ENCODE measurements around the gene CD300H.

Gene CD300H

GRCh38 chr17:74543406-74543805 lies 23.9 kb downstream of the CD300H start:
- no peak overlapping the region for H3K9ac ChIP-seq (ENCODE audit: low read depth in 1 of 2, low read length in 2 of 2)
- H3K27ac ChIP-seq (ENCODE audit: low read depth, low read length) = no peak overlapping the region
- peaks cover 0 to 5% of the 10 kb centered on the region in 2 donors for H3K27me3 ChIP-seq (ENCODE audit: control insufficient read depth in 1 of 2, insufficient read depth in 2 of 2, low read length in 2 of 2)
- no peaks in the 10 kb centered on the region for H3K4me1 ChIP-seq (ENCODE audit: control insufficient read depth in 1 of 2, insufficient read depth in 2 of 2, low read length in 2 of 2)
- H3K36me3 ChIP-seq (ENCODE audit: control insufficient read depth in 1 of 2, insufficient read depth in 2 of 2, low read length in 2 of 2) = no peaks in the 10 kb centered on the region
- no peaks in the 10 kb centered on the region for H3K9me3 ChIP-seq (ENCODE audit: control insufficient read depth in 1 of 2, low read length in 2 of 2)
- no peak overlapping the region for H3K4me3 ChIP-seq (ENCODE audit: low read depth in 1 of 2, low read length in 2 of 2)

GRCh38 chr17:74542727-74543383 lies 24.5 kb downstream of the CD300H start:
- no peaks in the 10 kb centered on the region for H3K9me3 ChIP-seq (ENCODE audit: control insufficient read depth in 1 of 2, low read length in 2 of 2)
- no peaks in the 10 kb centered on the region for H3K4me1 ChIP-seq (ENCODE audit: control insufficient read depth in 1 of 2, insufficient read depth in 2 of 2, low read length in 2 of 2)
- no peak overlapping the region for H3K9ac ChIP-seq (ENCODE audit: low read depth in 1 of 2, low read length in 2 of 2)
- no peaks in the 10 kb centered on the region for H3K36me3 ChIP-seq (ENCODE audit: control insufficient read depth in 1 of 2, insufficient read depth in 2 of 2, low read length in 2 of 2)
- H3K4me3 ChIP-seq (ENCODE audit: low read depth in 1 of 2, low read length in 2 of 2) = no peak overlapping the region
- H3K27me3 ChIP-seq (ENCODE audit: control insufficient read depth in 1 of 2, insufficient read depth in 2 of 2, low read length in 2 of 2) = peaks cover 0 to 5% of the 10 kb centered on the region in 2 donors
- no peak overlapping the region for H3K27ac ChIP-seq (ENCODE audit: low read depth, low read length)

GRCh38 chr17:74542166-74542565 lies 25.1 kb downstream of the CD300H start:
- Histone ChIP-seq H3K9me3 (ENCODE audit: control insufficient read depth in 1 of 2, low read length in 2 of 2) (no peaks in the 10 kb centered on the region), H3K36me3 (ENCODE audit: control insufficient read depth in 1 of 2, insufficient read depth in 2 of 2, low read length in 2 of 2) (no peaks in the 10 kb centered on the region), H3K4me3 (ENCODE audit: low read depth in 1 of 2, low read length in 2 of 2) (no peak overlapping the region), H3K27me3 (ENCODE audit: control insufficient read depth in 1 of 2, insufficient read depth in 2 of 2, low read length in 2 of 2) (peaks cover 0 to 5% of the 10 kb centered on the region in 2 donors), H3K27ac (ENCODE audit: low read depth, low read length) (no peak overlapping the region), H3K9ac (ENCODE audit: low read depth in 1 of 2, low read length in 2 of 2) (no peak overlapping the region), H3K4me1 (ENCODE audit: control insufficient read depth in 1 of 2, insufficient read depth in 2 of 2, low read length in 2 of 2) (no peaks in the 10 kb centered on the region)

GRCh38 chr17:74541176-74542111 lies 25.9 kb downstream of the CD300H start:
- H3K4me3 ChIP-seq (ENCODE audit: low read depth in 1 of 2, low read length in 2 of 2) = no peak overlapping the region
- H3K36me3 ChIP-seq (ENCODE audit: control insufficient read depth in 1 of 2, insufficient read depth in 2 of 2, low read length in 2 of 2) = no peaks in the 10 kb centered on the region
- no peak overlapping the region for H3K27ac ChIP-seq (ENCODE audit: low read depth, low read length)
- H3K4me1 ChIP-seq (ENCODE audit: control insufficient read depth in 1 of 2, insufficient read depth in 2 of 2, low read length in 2 of 2) = no peaks in the 10 kb centered on the region
- no peak overlapping the region for H3K9ac ChIP-seq (ENCODE audit: low read depth in 1 of 2, low read length in 2 of 2)
- H3K27me3 ChIP-seq (ENCODE audit: control insufficient read depth in 1 of 2, insufficient read depth in 2 of 2, low read length in 2 of 2) = peaks cover 0 to 5% of the 10 kb centered on the region in 2 donors
- no peaks in the 10 kb centered on the region for H3K9me3 ChIP-seq (ENCODE audit: control insufficient read depth in 1 of 2, low read length in 2 of 2)

GRCh38 chr17:74539281-74539820 lies 28.0 kb downstream of the CD300H start:
- Histone ChIP-seq H3K27ac (ENCODE audit: low read depth, low read length) (no peak overlapping the region), H3K4me3 (ENCODE audit: low read depth in 1 of 2, low read length in 2 of 2) (no peak overlapping the region), H3K9me3 (ENCODE audit: control insufficient read depth in 1 of 2, low read length in 2 of 2) (no peaks in the 10 kb centered on the region), H3K4me1 (ENCODE audit: control insufficient read depth in 1 of 2, insufficient read depth in 2 of 2, low read length in 2 of 2) (no peaks in the 10 kb centered on the region), H3K9ac (ENCODE audit: low read depth in 1 of 2, low read length in 2 of 2) (no peak overlapping the region), H3K36me3 (ENCODE audit: control insufficient read depth in 1 of 2, insufficient read depth in 2 of 2, low read length in 2 of 2) (no peaks in the 10 kb centered on the region), H3K27me3 (ENCODE audit: control insufficient read depth in 1 of 2, insufficient read depth in 2 of 2, low read length in 2 of 2) (peaks cover 0 to 5% of the 10 kb centered on the region in 2 donors)

GRCh38 chr17:74536890-74537289 lies 30.4 kb downstream of the CD300H start:
- Histone ChIP-seq H3K27ac (ENCODE audit: low read depth, low read length) (no peak overlapping the region), H3K9ac (ENCODE audit: low read depth in 1 of 2, low read length in 2 of 2) (no peak overlapping the region), H3K4me1 (ENCODE audit: control insufficient read depth in 1 of 2, insufficient read depth in 2 of 2, low read length in 2 of 2) (no peaks in the 10 kb centered on the region), H3K9me3 (ENCODE audit: control insufficient read depth in 1 of 2, low read length in 2 of 2) (no peaks in the 10 kb centered on the region), H3K4me3 (ENCODE audit: low read depth in 1 of 2, low read length in 2 of 2) (no peak overlapping the region), H3K36me3 (ENCODE audit: control insufficient read depth in 1 of 2, insufficient read depth in 2 of 2, low read length in 2 of 2) (no peaks in the 10 kb centered on the region), H3K27me3 (ENCODE audit: control insufficient read depth in 1 of 2, insufficient read depth in 2 of 2, low read length in 2 of 2) (no peaks in the 10 kb centered on the region)

GRCh38 chr17:74532115-74532514 lies 35.2 kb downstream of the CD300H start:
- H3K27me3 ChIP-seq (ENCODE audit: control insufficient read depth in 1 of 2, insufficient read depth in 2 of 2, low read length in 2 of 2) = no peaks in the 10 kb centered on the region
- no peak overlapping the region for H3K27ac ChIP-seq (ENCODE audit: low read depth, low read length)
- H3K36me3 ChIP-seq (ENCODE audit: control insufficient read depth in 1 of 2, insufficient read depth in 2 of 2, low read length in 2 of 2) = no peaks in the 10 kb centered on the region
- H3K9ac ChIP-seq (ENCODE audit: low read depth in 1 of 2, low read length in 2 of 2) = no peak overlapping the region
- H3K4me3 ChIP-seq (ENCODE audit: low read depth in 1 of 2, low read length in 2 of 2) = peak overlapping the region in 1 of 2 donors; percentile 36
- H3K9me3 ChIP-seq (ENCODE audit: control insufficient read depth in 1 of 2, low read length in 2 of 2) = no peaks in the 10 kb centered on the region
- H3K4me1 ChIP-seq (ENCODE audit: control insufficient read depth in 1 of 2, insufficient read depth in 2 of 2, low read length in 2 of 2) = no peaks in the 10 kb centered on the region

GRCh38 chr17:74531231-74531761 lies 36.0 kb downstream of the CD300H start, which contains the start of gene CD300LB:
Gene CD300LB (minus strand): TSS chr17:74531475. CDS start chr17:74531350, 125 bp downstream.
- no peak within 1 kb of the TSS for H3K9ac ChIP-seq (ENCODE audit: low read depth in 1 of 2, low read length in 2 of 2)
- no peaks in the 10 kb centered on the region for H3K27me3 ChIP-seq (ENCODE audit: control insufficient read depth in 1 of 2, insufficient read depth in 2 of 2, low read length in 2 of 2)
- no peaks in the 10 kb centered on the region for H3K4me1 ChIP-seq (ENCODE audit: control insufficient read depth in 1 of 2, insufficient read depth in 2 of 2, low read length in 2 of 2)
- H3K9me3 ChIP-seq (ENCODE audit: control insufficient read depth in 1 of 2, low read length in 2 of 2) = no peaks in the 10 kb centered on the region
- H3K4me3 ChIP-seq (ENCODE audit: low read depth in 1 of 2, low read length in 2 of 2) = peak within 1 kb of the TSS in 1 of 2 donors; percentile 36
- no peaks in the 10 kb centered on the region for H3K36me3 ChIP-seq (ENCODE audit: control insufficient read depth in 1 of 2, insufficient read depth in 2 of 2, low read length in 2 of 2)
- no peak within 1 kb of the TSS for H3K27ac ChIP-seq (ENCODE audit: low read depth, low read length)

GRCh38 chr17:74530831-74531150 lies 36.5 kb downstream of the CD300H start:
- H3K4me1 ChIP-seq (ENCODE audit: control insufficient read depth in 1 of 2, insufficient read depth in 2 of 2, low read length in 2 of 2) = no peaks in the 10 kb centered on the region
- H3K4me3 ChIP-seq (ENCODE audit: low read depth in 1 of 2, low read length in 2 of 2) = no peak overlapping the region
- H3K27ac ChIP-seq (ENCODE audit: low read depth, low read length) = no peak overlapping the region
- H3K27me3 ChIP-seq (ENCODE audit: control insufficient read depth in 1 of 2, insufficient read depth in 2 of 2, low read length in 2 of 2) = no peaks in the 10 kb centered on the region
- H3K9ac ChIP-seq (ENCODE audit: low read depth in 1 of 2, low read length in 2 of 2) = no peak overlapping the region
- H3K36me3 ChIP-seq (ENCODE audit: control insufficient read depth in 1 of 2, insufficient read depth in 2 of 2, low read length in 2 of 2) = no peaks in the 10 kb centered on the region
- no peaks in the 10 kb centered on the region for H3K9me3 ChIP-seq (ENCODE audit: control insufficient read depth in 1 of 2, low read length in 2 of 2)

- no peak overlapping the region for H3K4me3 ChIP-seq (ENCODE audit: low read depth in 1 of 2, low read length in 2 of 2)
- H3K36me3 ChIP-seq (ENCODE audit: control insufficient read depth in 1 of 2, insufficient read depth in 2 of 2, low read length in 2 of 2) = no peaks in the 10 kb centered on the region
- H3K9ac ChIP-seq (ENCODE audit: low read depth in 1 of 2, low read length in 2 of 2) = no peak overlapping the region
- no peaks in the 10 kb centered on the region for H3K9me3 ChIP-seq (ENCODE audit: control insufficient read depth in 1 of 2, low read length in 2 of 2)
- no peaks in the 10 kb centered on the region for H3K4me1 ChIP-seq (ENCODE audit: control insufficient read depth in 1 of 2, insufficient read depth in 2 of 2, low read length in 2 of 2)
- H3K27ac ChIP-seq (ENCODE audit: low read depth, low read length) = no peak overlapping the region
- H3K27me3 ChIP-seq (ENCODE audit: control insufficient read depth in 1 of 2, insufficient read depth in 2 of 2, low read length in 2 of 2) = peaks cover 0 to 2% of the 10 kb centered on the region in 2 donors
Observed at GRCh38 chr17:74529243-74529642, 38.1 kb downstream of the CD300H start.

All from duodenal mucosa (tissue), 2 donors.